HEK293 (cell line): ENCODE data around the gene MAP2K6.
A peak's percentile ranks its signal among the peaks of the same experiment; 100 is the strongest.

Source experiments
- CTCF ChIA-PET: fragments of 350-600 bp; formaldehyde crosslinking; extraction: SDS; loops from one replicate; lab custom pipeline; 2021; ENCODE audit warnings: antibody characterized with exemption; lab: Yijun Ruan, JAX
- POLR2A ChIA-PET: fragments of 300-600 bp; formaldehyde crosslinking; extraction: SDS; loops from one replicate; lab custom pipeline; 2020; ENCODE audit warnings: antibody characterized with exemption, inconsistent platforms; lab: Yijun Ruan, JAX
- H3K27ac ChIP-seq: fragments of 200-500 bp; sonication (Bioruptor generic); 2 replicates; pipeline ENCODE4 v1.5.1; 2014; ENCODE audit warnings: low read depth, low read length, control low read depth, inconsistent platforms; ENCODE audit errors: extremely low read depth
- H3K36me3 ChIP-seq, 2 experiments: fragments of 200-500 bp in 1 of 2; sonication (Bioruptor generic) in 1 of 2; 1 replicate in 1 of 2; 2 replicates in 1 of 2; pipeline ENCODE4 v1.5.1; 2014 to 2017; ENCODE audit warnings: inconsistent platforms in 2 of 2, low read length in 2 of 2; ENCODE audit not compliant: control insufficient read depth in 2 of 2, insufficient read depth in 1 of 2
- H3K4me1 ChIP-seq: fragments of 200-500 bp; sonication (Bioruptor generic); 2 replicates; pipeline ENCODE4 v1.5.1; 2014; ENCODE audit warnings: mild to moderate bottlenecking, low read length, inconsistent platforms; ENCODE audit not compliant: control insufficient read depth, insufficient read depth
- H3K4me3 ChIP-seq: 2 replicates; pipeline ENCODE4 v1.5.1; 2011; ENCODE audit warnings: low read depth, mild to moderate bottlenecking, control low read depth, low read length, moderate library complexity
- H3K9me3 ChIP-seq: fragments of 200-500 bp; sonication (Bioruptor generic); 2 replicates; pipeline ENCODE4 v1.5.1; 2014; ENCODE audit warnings: low read depth, low read length, inconsistent platforms; ENCODE audit not compliant: control insufficient read depth, insufficient read depth
- GLIS1 ChIP-seq: fragments of 450-650 bp; formaldehyde crosslinking; IDR thresholded peaks from 2 replicates; pipeline ENCODE4 v1.5.1; 2016; ENCODE audit warnings: missing biosample characterization, missing genetic modification characterization
- KLF8 ChIP-seq: fragments of 450-650 bp; formaldehyde crosslinking; IDR thresholded peaks from 2 replicates; pipeline ENCODE4 v1.5.1; 2016; ENCODE audit warnings: missing biosample characterization, missing genetic modification characterization
- MZF1 ChIP-seq: fragments of 450-650 bp; formaldehyde crosslinking; IDR thresholded peaks from 2 replicates; pipeline ENCODE4 v1.5.1; 2017; ENCODE audit warnings: missing biosample characterization, missing genetic modification characterization, borderline replicate concordance
- OSR2 ChIP-seq: fragments of 450-650 bp; formaldehyde crosslinking; IDR thresholded peaks from 2 replicates; pipeline ENCODE4 v1.5.1; 2016; ENCODE audit warnings: missing biosample characterization, missing genetic modification characterization
- SP7 ChIP-seq: fragments of 450-650 bp; formaldehyde crosslinking; IDR thresholded peaks from 2 replicates; pipeline ENCODE4 v1.5.1; 2016; ENCODE audit warnings: missing biosample characterization, missing genetic modification characterization
- ZBTB21 ChIP-seq: fragments of 450-650 bp; formaldehyde crosslinking; IDR thresholded peaks from 2 replicates; pipeline ENCODE4 v1.5.1; 2017; ENCODE audit warnings: missing biosample characterization, missing genetic modification characterization
- ZBTB44 ChIP-seq: fragments of 450-650 bp; IDR thresholded peaks from 2 replicates; pipeline ENCODE4 v1.5.1; 2018; ENCODE audit warnings: missing biosample characterization, mild to moderate bottlenecking, missing genetic modification characterization
- ZEB2 ChIP-seq: fragments of 450-650 bp; formaldehyde crosslinking; IDR thresholded peaks from 2 replicates; pipeline ENCODE4 v1.5.1; 2016; ENCODE audit warnings: missing biosample characterization, missing genetic modification characterization
- ZNF169 ChIP-seq: fragments of 450-650 bp; formaldehyde crosslinking; IDR thresholded peaks from 2 replicates; pipeline ENCODE4 v1.5.1; 2016; ENCODE audit warnings: missing biosample characterization, missing genetic modification characterization
- ZNF239 ChIP-seq: fragments of 450-650 bp; formaldehyde crosslinking; IDR thresholded peaks from 2 replicates; pipeline ENCODE4 v1.5.1; 2016; ENCODE audit warnings: missing biosample characterization, missing genetic modification characterization
- ZNF335 ChIP-seq: fragments of 450-650 bp; formaldehyde crosslinking; conservative IDR thresholded peaks from 2 replicates; pipeline ENCODE4 v1.5.1; 2016; ENCODE audit warnings: missing biosample characterization, missing genetic modification characterization
- ZNF350 ChIP-seq: fragments of 450-650 bp; formaldehyde crosslinking; IDR thresholded peaks from 2 replicates; pipeline ENCODE4 v1.5.0; 2017; ENCODE audit warnings: missing biosample characterization, mild to moderate bottlenecking, missing genetic modification characterization
- ZNF394 ChIP-seq: fragments of 450-650 bp; formaldehyde crosslinking; IDR thresholded peaks from 2 replicates; pipeline ENCODE4 v1.5.1; 2016; ENCODE audit warnings: missing biosample characterization, missing genetic modification characterization, mild to moderate bottlenecking, moderate library complexity, borderline replicate concordance
- ZNF398 ChIP-seq: fragments of 450-650 bp; formaldehyde crosslinking; IDR thresholded peaks from 2 replicates; pipeline ENCODE4 v1.5.1; 2017; ENCODE audit warnings: missing biosample characterization, missing genetic modification characterization
- ZNF423 ChIP-seq: fragments of 450-650 bp; formaldehyde crosslinking; IDR thresholded peaks from 2 replicates; pipeline ENCODE4 v1.5.1; 2016; ENCODE audit warnings: missing biosample characterization, missing genetic modification characterization
- ZNF629 ChIP-seq: fragments of 450-650 bp; formaldehyde crosslinking; IDR thresholded peaks from 2 replicates; pipeline ENCODE4 v1.5.1; 2017; ENCODE audit warnings: missing biosample characterization, missing genetic modification characterization
- ZNF843 ChIP-seq: fragments of 450-650 bp; formaldehyde crosslinking; IDR thresholded peaks from 2 replicates; pipeline ENCODE4 v1.5.1; 2016; ENCODE audit warnings: missing biosample characterization, missing genetic modification characterization
- ZSCAN23 ChIP-seq: fragments of 450-650 bp; formaldehyde crosslinking; IDR thresholded peaks from 2 replicates; pipeline ENCODE4 v1.5.1; 2016; ENCODE audit warnings: missing biosample characterization, missing genetic modification characterization
- ZXDB ChIP-seq: fragments of 450-650 bp; formaldehyde crosslinking; IDR thresholded peaks from 2 replicates; pipeline ENCODE4 v1.5.1; 2016; ENCODE audit warnings: missing biosample characterization, missing genetic modification characterization
- TF ChIP-seq, protein P1 (sequence below): fragments of 450-650 bp; formaldehyde crosslinking; IDR thresholded peaks from 2 replicates; pipeline ENCODE4; 2016; ENCODE audit warnings: missing biosample characterization, missing genetic modification characterization
- TF ChIP-seq, protein P2 (sequence below): fragments of 450-650 bp; formaldehyde crosslinking; IDR thresholded peaks from 2 replicates; pipeline ENCODE4 v1.5.1; 2016; ENCODE audit warnings: missing biosample characterization, missing genetic modification characterization
- TF ChIP-seq, protein P3 (sequence below): fragments of 450-650 bp; formaldehyde crosslinking; IDR thresholded peaks from 2 replicates; pipeline ENCODE4 v1.5.1; 2017; ENCODE audit warnings: missing biosample characterization, missing genetic modification characterization

Gene MAP2K6

GRCh38 chr17:69575346-69575761, 160.9 kb downstream of the MAP2K6 start:
- Histone ChIP-seq H3K4me3 (no peak overlapping the region), H3K9me3 (no peaks in the 10 kb centered on the region), H3K36me3 (no peaks in the 10 kb centered on the region), H3K4me1 (peaks cover 26% of the 10 kb centered on the region), H3K27ac (peak overlapping the region; percentile 25; the same call in 1 of the 2 replicates)
- POLR2A ChIA-PET: no interaction called here
- CTCF ChIA-PET: interaction anchor here (0.8 to 4.2 kb wide), 5 partner anchors 9 to 977 kb away, joined by 3 to 25 read pairs (median 4); no protein-coding TSS in a partner anchor
- TF ChIP-seq ZNF350: 0 out of 2 replicates have a peak, but pooled peaks have one; percentile 8
- TF ChIP-seq SP7 (tag by site-specific recombination): 0 out of 2 replicates have a peak, but pooled peaks have one; percentile 34
- peak; percentile 80; the same call in 1 of the 2 replicates for TF ChIP-seq MZF1 (tag by site-specific recombination)
- TF ChIP-seq, protein P1, sequence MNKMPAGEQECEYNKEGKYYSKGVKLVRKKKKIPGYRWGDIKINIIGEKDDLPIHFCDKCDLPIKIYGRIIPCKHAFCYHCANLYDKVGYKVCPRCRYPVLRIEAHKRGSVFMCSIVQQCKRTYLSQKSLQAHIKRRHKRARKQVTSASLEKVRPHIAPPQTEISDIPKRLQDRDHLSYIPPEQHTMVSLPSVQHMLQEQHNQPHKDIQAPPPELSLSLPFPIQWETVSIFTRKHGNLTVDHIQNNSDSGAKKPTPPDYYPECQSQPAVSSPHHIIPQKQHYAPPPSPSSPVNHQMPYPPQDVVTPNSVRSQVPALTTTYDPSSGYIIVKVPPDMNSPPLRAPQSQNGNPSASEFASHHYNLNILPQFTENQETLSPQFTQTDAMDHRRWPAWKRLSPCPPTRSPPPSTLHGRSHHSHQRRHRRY (tag by site-specific recombination): no peak
- TF ChIP-seq ZBTB21 (tag by site-specific recombination): peak; percentile 48; the same call in 1 of the 2 replicates
- peak; percentile 44; the same call in 1 of the 2 replicates for TF ChIP-seq ZNF843 (tag by site-specific recombination)
- TF ChIP-seq, protein P2, sequence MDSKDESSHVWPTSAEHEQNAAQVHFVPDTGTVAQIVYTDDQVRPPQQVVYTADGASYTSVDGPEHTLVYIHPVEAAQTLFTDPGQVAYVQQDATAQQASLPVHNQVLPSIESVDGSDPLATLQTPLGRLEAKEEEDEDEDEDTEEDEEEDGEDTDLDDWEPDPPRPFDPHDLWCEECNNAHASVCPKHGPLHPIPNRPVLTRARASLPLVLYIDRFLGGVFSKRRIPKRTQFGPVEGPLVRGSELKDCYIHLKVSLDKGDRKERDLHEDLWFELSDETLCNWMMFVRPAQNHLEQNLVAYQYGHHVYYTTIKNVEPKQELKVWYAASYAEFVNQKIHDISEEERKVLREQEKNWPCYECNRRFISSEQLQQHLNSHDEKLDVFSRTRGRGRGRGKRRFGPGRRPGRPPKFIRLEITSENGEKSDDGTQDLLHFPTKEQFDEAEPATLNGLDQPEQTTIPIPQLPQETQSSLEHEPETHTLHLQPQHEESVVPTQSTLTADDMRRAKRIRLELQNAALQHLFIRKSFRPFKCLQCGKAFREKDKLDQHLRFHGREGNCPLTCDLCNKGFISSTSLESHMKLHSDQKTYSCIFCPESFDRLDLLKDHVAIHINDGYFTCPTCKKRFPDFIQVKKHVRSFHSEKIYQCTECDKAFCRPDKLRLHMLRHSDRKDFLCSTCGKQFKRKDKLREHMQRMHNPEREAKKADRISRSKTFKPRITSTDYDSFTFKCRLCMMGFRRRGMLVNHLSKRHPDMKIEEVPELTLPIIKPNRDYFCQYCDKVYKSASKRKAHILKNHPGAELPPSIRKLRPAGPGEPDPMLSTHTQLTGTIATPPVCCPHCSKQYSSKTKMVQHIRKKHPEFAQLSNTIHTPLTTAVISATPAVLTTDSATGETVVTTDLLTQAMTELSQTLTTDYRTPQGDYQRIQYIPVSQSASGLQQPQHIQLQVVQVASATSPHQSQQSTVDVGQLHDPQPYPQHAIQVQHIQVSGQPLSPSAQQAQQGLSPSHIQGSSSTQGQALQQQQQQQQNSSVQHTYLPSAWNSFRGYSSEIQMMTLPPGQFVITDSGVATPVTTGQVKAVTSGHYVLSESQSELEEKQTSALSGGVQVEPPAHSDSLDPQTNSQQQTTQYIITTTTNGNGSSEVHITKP (tag by site-specific recombination): 0 out of 2 replicates have a peak, but pooled peaks have one; percentile 11
- no peak for TF ChIP-seq ZNF239 (tag by site-specific recombination)
- TF ChIP-seq ZSCAN23 (tag by site-specific recombination): no peak
- TF ChIP-seq KLF8 (tag by site-specific recombination): peak; percentile 56
- TF ChIP-seq ZNF169 (tag by site-specific recombination): no peak
- TF ChIP-seq, protein P3, sequence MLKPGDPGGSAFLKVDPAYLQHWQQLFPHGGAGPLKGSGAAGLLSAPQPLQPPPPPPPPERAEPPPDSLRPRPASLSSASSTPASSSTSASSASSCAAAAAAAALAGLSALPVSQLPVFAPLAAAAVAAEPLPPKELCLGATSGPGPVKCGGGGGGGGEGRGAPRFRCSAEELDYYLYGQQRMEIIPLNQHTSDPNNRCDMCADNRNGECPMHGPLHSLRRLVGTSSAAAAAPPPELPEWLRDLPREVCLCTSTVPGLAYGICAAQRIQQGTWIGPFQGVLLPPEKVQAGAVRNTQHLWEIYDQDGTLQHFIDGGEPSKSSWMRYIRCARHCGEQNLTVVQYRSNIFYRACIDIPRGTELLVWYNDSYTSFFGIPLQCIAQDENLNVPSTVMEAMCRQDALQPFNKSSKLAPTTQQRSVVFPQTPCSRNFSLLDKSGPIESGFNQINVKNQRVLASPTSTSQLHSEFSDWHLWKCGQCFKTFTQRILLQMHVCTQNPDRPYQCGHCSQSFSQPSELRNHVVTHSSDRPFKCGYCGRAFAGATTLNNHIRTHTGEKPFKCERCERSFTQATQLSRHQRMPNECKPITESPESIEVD (tag by site-specific recombination): peak; percentile 92
- TF ChIP-seq ZNF398: 0 out of 2 replicates have a peak, but pooled peaks have one; percentile 5
- peak; percentile 73; the same call in 1 of the 2 replicates for TF ChIP-seq ZEB2
- TF ChIP-seq ZXDB (tag by site-specific recombination): peak; percentile 51; the same call in 1 of the 2 replicates
- TF ChIP-seq ZNF335 (tag by site-specific recombination): peak; percentile 26; the same call in 1 of the 2 replicates
- no peak for TF ChIP-seq ZNF423 (tag by site-specific recombination)
- TF ChIP-seq ZNF394 (tag by site-specific recombination): no peak
- peak; percentile 36; the same call in 1 of the 2 replicates for TF ChIP-seq ZNF629 (tag by site-specific recombination)
- TF ChIP-seq OSR2 (tag by site-specific recombination): peak; percentile 77
- peak; percentile 99 for TF ChIP-seq ZBTB44
- TF ChIP-seq GLIS1 (tag by site-specific recombination): 0 out of 2 replicates have a peak, but pooled peaks have one; percentile 14
